Measurements from ENCODE around the gene TBCCD1.

The TBCCD1 gene

GRCh38 chr3:186580785-186581184, 13.6 kb upstream of the TBCCD1 start:
- Histone ChIP-seq H3K27me3 (ENCODE audit: insufficient read depth, poor library complexity, severe bottlenecking) (no peaks in the 10 kb centered on the region), H3K9me3 (ENCODE audit: severe bottlenecking) (no peaks in the 10 kb centered on the region), H3K4me3 (ENCODE audit: severe bottlenecking) (no peak overlapping the region), H3K27ac (ENCODE audit: poor library complexity, severe bottlenecking) (no peak overlapping the region), H3K36me3 (ENCODE audit: low read depth) (peaks cover 99% of the 10 kb centered on the region), H3K4me1 (ENCODE audit: insufficient read depth, poor library complexity, severe bottlenecking) (no peaks in the 10 kb centered on the region)
- no peak for TF ChIP-seq CTCF (IDR thresholded peaks at IDR 0.05; ENCODE audit: poor library complexity, severe bottlenecking)
- DNase-seq (ENCODE audit: low spot score) (no peak), ATAC-seq (ENCODE audit: low read depth) (no peak)

- ATAC-seq (ENCODE audit: low read depth) (no peak), DNase-seq (ENCODE audit: low spot score) (no peak)
- no peaks in the 10 kb centered on the region for H3K27me3 ChIP-seq (ENCODE audit: insufficient read depth, poor library complexity, severe bottlenecking)
- H3K4me1 ChIP-seq (ENCODE audit: insufficient read depth, poor library complexity, severe bottlenecking), result peaks cover 4% of the 10 kb centered on the region
- no peak overlapping the region for H3K4me3 ChIP-seq (ENCODE audit: severe bottlenecking)
- no peak overlapping the region for H3K27ac ChIP-seq (ENCODE audit: poor library complexity, severe bottlenecking)
- TF ChIP-seq CTCF (IDR thresholded peaks at IDR 0.05; ENCODE audit: poor library complexity, severe bottlenecking), result no peak
- H3K36me3 ChIP-seq (ENCODE audit: low read depth), result peaks cover 100% of the 10 kb centered on the region
- no peaks in the 10 kb centered on the region for H3K9me3 ChIP-seq (ENCODE audit: severe bottlenecking)
Observed at GRCh38 chr3:186577521-186577920, 10.4 kb upstream of the TBCCD1 start.

- DNase-seq (ENCODE audit: low spot score), result no peak
- H3K27me3 ChIP-seq (ENCODE audit: insufficient read depth, poor library complexity, severe bottlenecking), result no peaks in the 10 kb centered on the region
- H3K27ac ChIP-seq (ENCODE audit: poor library complexity, severe bottlenecking), result no peak overlapping the region
- ATAC-seq (ENCODE audit: low read depth), result no peak
- no peaks in the 10 kb centered on the region for H3K9me3 ChIP-seq (ENCODE audit: severe bottlenecking)
- TF ChIP-seq CTCF (IDR thresholded peaks at IDR 0.05; ENCODE audit: poor library complexity, severe bottlenecking), result no peak
- peaks cover 50% of the 10 kb centered on the region for H3K36me3 ChIP-seq (ENCODE audit: low read depth)
- peak overlapping the region; percentile 97 for H3K4me3 ChIP-seq (ENCODE audit: severe bottlenecking)
- peaks cover 11% of the 10 kb centered on the region for H3K4me1 ChIP-seq (ENCODE audit: insufficient read depth, poor library complexity, severe bottlenecking)
Observed at GRCh38 chr3:186571644-186572013, 4.5 kb upstream of the TBCCD1 start.

GRCh38 chr3:186570941-186571643, 4.0 kb upstream of the TBCCD1 start:
- Histone ChIP-seq H3K9me3 (ENCODE audit: severe bottlenecking) (no peaks in the 10 kb centered on the region), H3K4me1 (ENCODE audit: insufficient read depth, poor library complexity, severe bottlenecking) (peaks cover 11% of the 10 kb centered on the region), H3K36me3 (ENCODE audit: low read depth) (peaks cover 45% of the 10 kb centered on the region), H3K4me3 (ENCODE audit: severe bottlenecking) (peak overlapping the region; percentile 97), H3K27ac (ENCODE audit: poor library complexity, severe bottlenecking) (peak overlapping the region; percentile 42), H3K27me3 (ENCODE audit: insufficient read depth, poor library complexity, severe bottlenecking) (no peaks in the 10 kb centered on the region)
- DNase-seq (ENCODE audit: low spot score), result no peak
- no peak for ATAC-seq (ENCODE audit: low read depth)
- TF ChIP-seq CTCF (IDR thresholded peaks at IDR 0.05; ENCODE audit: poor library complexity, severe bottlenecking), result no peak

Measured in RWPE2 (cell line).